Measurements from ENCODE around the gene FLNC.
A peak's percentile ranks its signal among the peaks of the same experiment; 100 is the strongest.

The FLNC gene

GRCh38 chr7:128830231-128831177, at the start of gene FLNC:
Gene FLNC (plus strand): TSS chr7:128830406. CDS start chr7:128830638, 232 bp downstream.
- DNase-seq: peak; percentile 85

GRCh38 chr7:128781126-128781525, 49.1 kb upstream of the FLNC start:
- peak; percentile 67 for DNase-seq

- DNase-seq: no peak
Observed at GRCh38 chr7:128781851-128782250, 48.4 kb upstream of the FLNC start.

GRCh38 chr7:128783143-128783861, 46.9 kb upstream of the FLNC start:
- DNase-seq: peak; percentile 92

GRCh38 chr7:128785738-128786137, 44.5 kb upstream of the FLNC start:
- no peak for DNase-seq

- DNase-seq: no peak
Observed at GRCh38 chr7:128788446-128789412, 41.5 kb upstream of the FLNC start.

GRCh38 chr7:128790315-128791041, 39.7 kb upstream of the FLNC start:
- no peak for DNase-seq

- DNase-seq: peak; percentile 74
Observed at GRCh38 chr7:128791121-128791971, 38.9 kb upstream of the FLNC start, which contains the start of gene CCDC136. Gene CCDC136 (plus strand): TSS chr7:128791968. CDS start chr7:128792412, 444 bp downstream.

- no peak for DNase-seq
Observed at GRCh38 chr7:128791972-128792327, 38.3 kb upstream of the FLNC start.

- DNase-seq: no peak
Observed at GRCh38 chr7:128792471-128793180, 37.6 kb upstream of the FLNC start.

- DNase-seq: no peak
Observed at GRCh38 chr7:128793181-128793547, 37.0 kb upstream of the FLNC start.

- DNase-seq: no peak
Observed at GRCh38 chr7:128794020-128794419, 36.2 kb upstream of the FLNC start.

- DNase-seq: no peak
Observed at GRCh38 chr7:128794436-128794835, 35.8 kb upstream of the FLNC start.

- no peak for DNase-seq
Observed at GRCh38 chr7:128795129-128795528, 35.1 kb upstream of the FLNC start.

- peak; percentile 62 for DNase-seq
Observed at GRCh38 chr7:128796327-128796726, 33.9 kb upstream of the FLNC start.

GRCh38 chr7:128799451-128799850, 30.8 kb upstream of the FLNC start:
- DNase-seq: no peak

- no peak for DNase-seq
Observed at GRCh38 chr7:128800567-128800966, 29.6 kb upstream of the FLNC start.

GRCh38 chr7:128801003-128801402, 29.2 kb upstream of the FLNC start:
- DNase-seq: no peak

GRCh38 chr7:128801667-128802418, 28.4 kb upstream of the FLNC start:
- DNase-seq: peak; percentile 18

GRCh38 chr7:128804484-128804883, 25.7 kb upstream of the FLNC start:
- peak; percentile 10 for DNase-seq
